Measurements from ENCODE around the gene INKA1.

Gene INKA1

GRCh38 chr3:49841126-49841696 lies 38.1 kb downstream of the INKA1 start:
- Histone ChIP-seq H3K4me1 (peaks cover 20% of the 10 kb centered on the region), H3K9me3 (no peaks in the 10 kb centered on the region), H3K36me3 (no peaks in the 10 kb centered on the region), H3K27me3 (no peaks in the 10 kb centered on the region), H3K4me3 (ENCODE audit: low read depth, low read length) (no peak overlapping the region)
- TF ChIP-seq CTCF (IDR thresholded peaks at IDR 0.05; ENCODE audit: low read depth, low read length): peak; percentile 47
- peak; percentile 30 for DNase-seq

- Histone ChIP-seq H3K9me3 (no peaks in the 10 kb centered on the region), H3K4me3 (ENCODE audit: low read depth, low read length) (no peak overlapping the region), H3K36me3 (no peaks in the 10 kb centered on the region), H3K27me3 (no peaks in the 10 kb centered on the region), H3K4me1 (peaks cover 20% of the 10 kb centered on the region)
- no peak for DNase-seq
- TF ChIP-seq CTCF (IDR thresholded peaks at IDR 0.05; ENCODE audit: low read depth, low read length): no peak
Observed at GRCh38 chr3:49841806-49842205, 38.7 kb downstream of the INKA1 start.

GRCh38 chr3:49842843-49843517 lies 39.9 kb downstream of the INKA1 start:
- Histone ChIP-seq H3K36me3 (no peaks in the 10 kb centered on the region), H3K4me1 (peaks cover 20% of the 10 kb centered on the region), H3K9me3 (no peaks in the 10 kb centered on the region), H3K27me3 (no peaks in the 10 kb centered on the region), H3K4me3 (ENCODE audit: low read depth, low read length) (no peak overlapping the region)
- DNase-seq: peak; percentile 36
- TF ChIP-seq CTCF (IDR thresholded peaks at IDR 0.05; ENCODE audit: low read depth, low read length): no peak

GRCh38 chr3:49844464-49845183 lies 41.6 kb downstream of the INKA1 start:
- Histone ChIP-seq H3K27me3 (no peaks in the 10 kb centered on the region), H3K9me3 (no peaks in the 10 kb centered on the region), H3K4me1 (peaks cover 18% of the 10 kb centered on the region), H3K36me3 (no peaks in the 10 kb centered on the region), H3K4me3 (ENCODE audit: low read depth, low read length) (no peak overlapping the region)
- TF ChIP-seq CTCF (IDR thresholded peaks at IDR 0.05; ENCODE audit: low read depth, low read length): no peak
- no peak for DNase-seq

GRCh38 chr3:49845694-49846093 lies 42.6 kb downstream of the INKA1 start:
- Histone ChIP-seq H3K4me3 (ENCODE audit: low read depth, low read length) (no peak overlapping the region), H3K36me3 (no peaks in the 10 kb centered on the region), H3K27me3 (no peaks in the 10 kb centered on the region), H3K4me1 (peaks cover 10% of the 10 kb centered on the region), H3K9me3 (no peaks in the 10 kb centered on the region)
- TF ChIP-seq CTCF (IDR thresholded peaks at IDR 0.05; ENCODE audit: low read depth, low read length): no peak
- no peak for DNase-seq
